KOPT-K1 (cell line): ENCODE data around the gene HAAO.

Source experiments
- H3K27ac ChIP-seq: fragments of 200-600 bp; sonication (generic); 2 replicates; pipeline ENCODE4 v1.5.1; 2016; ENCODE audit warnings: antibody characterized with exemption, mild to moderate bottlenecking, low read depth, low read length; ENCODE audit not compliant: poor library complexity, severe bottlenecking
- H3K36me3 ChIP-seq: fragments of 200-600 bp; sonication (generic); 2 replicates; pipeline ENCODE4 v1.5.1; 2017; ENCODE audit warnings: antibody characterized with exemption, mild to moderate bottlenecking, low read length, moderate library complexity; ENCODE audit not compliant: insufficient read depth
- H3K9me3 ChIP-seq: fragments of 200-600 bp; sonication (generic); 2 replicates; pipeline ENCODE4 v1.5.1; 2017; ENCODE audit warnings: antibody characterized with exemption, low read length, mild to moderate bottlenecking; ENCODE audit not compliant: insufficient read depth, poor library complexity, severe bottlenecking

HAAO gene

GRCh38 chr2:42791606-42792005, 777 bp downstream of the HAAO start:
- no peaks in the 10 kb centered on the region for H3K36me3 ChIP-seq
- no peaks in the 10 kb centered on the region for H3K9me3 ChIP-seq
- no peak overlapping the region for H3K27ac ChIP-seq

GRCh38 chr2:42789751-42790150, 2.6 kb downstream of the HAAO start:
- H3K27ac ChIP-seq: no peak overlapping the region
- no peaks in the 10 kb centered on the region for H3K9me3 ChIP-seq

GRCh38 chr2:42788882-42789281, 3.5 kb downstream of the HAAO start:
- no peaks in the 10 kb centered on the region for H3K9me3 ChIP-seq
- no peaks in the 10 kb centered on the region for H3K36me3 ChIP-seq
- H3K27ac ChIP-seq: no peak overlapping the region

More at GRCh38 chr2:42789751-42790150, 2.6 kb downstream of the HAAO start:
- H3K36me3 ChIP-seq: no peaks in the 10 kb centered on the region

GRCh38 chr2:42788478-42788793, 3.9 kb downstream of the HAAO start:
- no peaks in the 10 kb centered on the region for H3K9me3 ChIP-seq
- H3K27ac ChIP-seq: no peak overlapping the region
- no peaks in the 10 kb centered on the region for H3K36me3 ChIP-seq

GRCh38 chr2:42787788-42788477, 4.5 kb downstream of the HAAO start:
- Histone ChIP-seq H3K27ac (no peak overlapping the region), H3K9me3 (no peaks in the 10 kb centered on the region), H3K36me3 (no peaks in the 10 kb centered on the region)

- no peaks in the 10 kb centered on the region for H3K9me3 ChIP-seq
- H3K36me3 ChIP-seq: no peaks in the 10 kb centered on the region
- no peak overlapping the region for H3K27ac ChIP-seq
Measured at GRCh38 chr2:42787424-42787787, 5.0 kb downstream of the HAAO start.

- peaks cover under 1% of the 10 kb centered on the region for H3K9me3 ChIP-seq
- H3K27ac ChIP-seq: no peak overlapping the region
- no peaks in the 10 kb centered on the region for H3K36me3 ChIP-seq
Measured at GRCh38 chr2:42786561-42787345, 5.6 kb downstream of the HAAO start.

GRCh38 chr2:42784204-42784880, 8.0 kb downstream of the HAAO start:
- H3K36me3 ChIP-seq: no peaks in the 10 kb centered on the region
- H3K9me3 ChIP-seq: peaks cover 25% of the 10 kb centered on the region
- no peak overlapping the region for H3K27ac ChIP-seq

GRCh38 chr2:42783511-42783910, 8.9 kb downstream of the HAAO start:
- no peak overlapping the region for H3K27ac ChIP-seq
- peaks cover 33% of the 10 kb centered on the region for H3K9me3 ChIP-seq
- no peaks in the 10 kb centered on the region for H3K36me3 ChIP-seq

- H3K9me3 ChIP-seq: peaks cover 53% of the 10 kb centered on the region
- H3K36me3 ChIP-seq: no peaks in the 10 kb centered on the region
- no peak overlapping the region for H3K27ac ChIP-seq
Measured at GRCh38 chr2:42781181-42781580, 11.2 kb downstream of the HAAO start.

- H3K9me3 ChIP-seq: peaks cover 53% of the 10 kb centered on the region
- H3K36me3 ChIP-seq: no peaks in the 10 kb centered on the region
- no peak overlapping the region for H3K27ac ChIP-seq
Measured at GRCh38 chr2:42777883-42778805, 14.2 kb downstream of the HAAO start.

- Histone ChIP-seq H3K27ac (peak overlapping the region; percentile 15), H3K36me3 (no peaks in the 10 kb centered on the region), H3K9me3 (peaks cover 43% of the 10 kb centered on the region)
Measured at GRCh38 chr2:42775810-42776209, 16.6 kb downstream of the HAAO start.

- Histone ChIP-seq H3K9me3 (peaks cover 37% of the 10 kb centered on the region), H3K27ac (peak overlapping the region; percentile 15), H3K36me3 (no peaks in the 10 kb centered on the region)
Measured at GRCh38 chr2:42775186-42775585, 17.2 kb downstream of the HAAO start.

- H3K36me3 ChIP-seq: no peaks in the 10 kb centered on the region
- no peak overlapping the region for H3K27ac ChIP-seq
- H3K9me3 ChIP-seq: peaks cover 1% of the 10 kb centered on the region
Measured at GRCh38 chr2:42771546-42772153, 20.7 kb downstream of the HAAO start.
